ENCODE results near the gene PCGF3.

Gene PCGF3

GRCh38 chr4:680928-681645 is 24.5 kb upstream of the PCGF3 start:
- no peak for TF ChIP-seq CTCF (IDR thresholded peaks at IDR 0.05; ENCODE audit: insufficient read depth, low read depth, low read length, missing control alignments)
- peak; percentile 28 for DNase-seq (ENCODE audit: low read depth)
- H3K4me3 ChIP-seq (ENCODE audit: low read length) = peak overlapping the region; percentile 49

- peak; percentile 77 for DNase-seq (ENCODE audit: low read depth)
- peak overlapping the region; percentile 34 for H3K4me3 ChIP-seq (ENCODE audit: low read length)
- TF ChIP-seq CTCF (IDR thresholded peaks at IDR 0.05; ENCODE audit: insufficient read depth, low read depth, low read length, missing control alignments) = no peak
Observed at GRCh38 chr4:681736-682451, 23.7 kb upstream of the PCGF3 start.

- no peak for TF ChIP-seq CTCF (IDR thresholded peaks at IDR 0.05; ENCODE audit: insufficient read depth, low read depth, low read length, missing control alignments)
- no peak overlapping the region for H3K4me3 ChIP-seq (ENCODE audit: low read length)
- no peak for DNase-seq (ENCODE audit: low read depth)
Observed at GRCh38 chr4:682490-683172, 23.0 kb upstream of the PCGF3 start.

GRCh38 chr4:683247-683897 is 22.3 kb upstream of the PCGF3 start:
- TF ChIP-seq CTCF (IDR thresholded peaks at IDR 0.05; ENCODE audit: insufficient read depth, low read depth, low read length, missing control alignments) = no peak
- no peak overlapping the region for H3K4me3 ChIP-seq (ENCODE audit: low read length)

GRCh38 chr4:683982-684622 is 21.5 kb upstream of the PCGF3 start:
- DNase-seq (ENCODE audit: low read depth) = peak; percentile 72
- peak; percentile 73 for TF ChIP-seq CTCF (IDR thresholded peaks at IDR 0.05; ENCODE audit: insufficient read depth, low read depth, low read length, missing control alignments)
- no peak overlapping the region for H3K4me3 ChIP-seq (ENCODE audit: low read length)

More at GRCh38 chr4:683247-683897, 22.3 kb upstream of the PCGF3 start:
- no peak for DNase-seq (ENCODE audit: low read depth)

GRCh38 chr4:684623-685327 is 20.9 kb upstream of the PCGF3 start:
- no peak for DNase-seq (ENCODE audit: low read depth)
- no peak for TF ChIP-seq CTCF (IDR thresholded peaks at IDR 0.05; ENCODE audit: insufficient read depth, low read depth, low read length, missing control alignments)
- H3K4me3 ChIP-seq (ENCODE audit: low read length) = no peak overlapping the region
